Epithelial cell of proximal tubule (primary cell): ENCODE data around the gene MYBPC3. TPM values are rescaled to one million over a fixed set of nuclear protein-coding genes. Genes with fewer than 3 reads are reported as not detected.

Experiments
- DNase-seq: peaks from one replicate; pipeline ENCODE4 v3.0.0-alpha.2; 2011; ENCODE audit warnings: low read depth
- H3K4me3 ChIP-seq: 2 replicates; pipeline ENCODE4 v1.5.1; 2011; ENCODE audit warnings: low read depth, mild to moderate bottlenecking, low read length
- total RNA-seq: library from RNA; depleted of rRNA; stranded (reverse); fragments of >200 nt; gene quantifications from 2 replicates; pipeline ENCODE4 v1.2.3, GENCODE V29; 2015
- TF ChIP-seq, protein P1 (sequence below): conservative IDR thresholded peaks from 2 replicates; pipeline ENCODE4 v1.5.1; 2012; ENCODE audit warnings: low read depth, mild to moderate bottlenecking, low read length

MYBPC3 gene
- total RNA-seq, 1 donor from 2014 or later: not detected

DNA sequence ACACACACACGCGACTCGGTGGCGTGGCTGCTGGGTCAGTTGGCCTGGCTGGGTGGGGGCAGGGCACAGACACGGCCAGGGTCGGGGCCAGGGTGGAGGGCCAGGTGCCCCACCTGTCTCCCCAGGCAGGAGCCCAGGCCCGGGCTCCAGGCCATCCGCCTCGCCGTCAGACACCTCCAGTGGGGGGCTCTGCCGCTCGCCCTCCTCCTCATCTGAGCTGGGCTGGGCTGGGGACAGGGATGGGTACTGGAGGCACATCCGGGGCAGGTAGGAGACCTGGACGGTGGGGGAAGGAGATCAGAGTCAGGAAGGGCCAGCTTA lies 6.2 kb upstream of the MYBPC3 start:
- H3K4me3 ChIP-seq: no peak overlapping the region
- no peak for DNase-seq
- TF ChIP-seq, protein P1, sequence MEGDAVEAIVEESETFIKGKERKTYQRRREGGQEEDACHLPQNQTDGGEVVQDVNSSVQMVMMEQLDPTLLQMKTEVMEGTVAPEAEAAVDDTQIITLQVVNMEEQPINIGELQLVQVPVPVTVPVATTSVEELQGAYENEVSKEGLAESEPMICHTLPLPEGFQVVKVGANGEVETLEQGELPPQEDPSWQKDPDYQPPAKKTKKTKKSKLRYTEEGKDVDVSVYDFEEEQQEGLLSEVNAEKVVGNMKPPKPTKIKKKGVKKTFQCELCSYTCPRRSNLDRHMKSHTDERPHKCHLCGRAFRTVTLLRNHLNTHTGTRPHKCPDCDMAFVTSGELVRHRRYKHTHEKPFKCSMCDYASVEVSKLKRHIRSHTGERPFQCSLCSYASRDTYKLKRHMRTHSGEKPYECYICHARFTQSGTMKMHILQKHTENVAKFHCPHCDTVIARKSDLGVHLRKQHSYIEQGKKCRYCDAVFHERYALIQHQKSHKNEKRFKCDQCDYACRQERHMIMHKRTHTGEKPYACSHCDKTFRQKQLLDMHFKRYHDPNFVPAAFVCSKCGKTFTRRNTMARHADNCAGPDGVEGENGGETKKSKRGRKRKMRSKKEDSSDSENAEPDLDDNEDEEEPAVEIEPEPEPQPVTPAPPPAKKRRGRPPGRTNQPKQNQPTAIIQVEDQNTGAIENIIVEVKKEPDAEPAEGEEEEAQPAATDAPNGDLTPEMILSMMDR: no peak

DNA sequence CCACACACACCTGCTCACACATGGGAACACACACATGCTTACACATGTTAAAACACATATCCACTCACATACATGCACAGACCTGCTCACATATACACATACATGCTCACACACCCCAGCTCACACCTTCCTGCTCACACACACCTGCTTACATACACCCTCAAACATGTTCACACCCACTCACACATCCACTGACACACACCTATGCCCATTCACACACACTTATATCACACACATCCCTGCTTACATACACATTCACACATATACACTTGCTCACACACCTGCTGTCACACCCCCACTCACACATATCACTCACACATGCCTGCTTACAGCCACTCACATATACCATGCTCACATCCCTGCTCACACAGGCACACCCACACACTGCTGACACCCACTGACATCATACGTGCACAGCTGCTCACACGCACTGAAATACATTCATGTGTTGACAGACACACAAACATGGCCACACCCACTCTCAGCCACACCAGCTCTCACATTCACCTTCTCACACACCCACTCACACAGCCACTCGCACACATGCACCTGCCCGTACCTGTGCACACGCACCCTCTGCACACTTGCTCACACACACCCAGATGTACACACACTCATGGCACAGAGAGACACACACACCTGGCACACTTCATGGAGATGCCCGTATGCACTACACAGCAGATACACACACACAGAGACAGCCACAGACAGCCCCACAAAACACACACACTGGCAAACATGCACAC lies 5.7 kb upstream of the MYBPC3 start:
- H3K4me3 ChIP-seq: no peak overlapping the region
- TF ChIP-seq, protein P1: no peak
- DNase-seq: no peak

DNA sequence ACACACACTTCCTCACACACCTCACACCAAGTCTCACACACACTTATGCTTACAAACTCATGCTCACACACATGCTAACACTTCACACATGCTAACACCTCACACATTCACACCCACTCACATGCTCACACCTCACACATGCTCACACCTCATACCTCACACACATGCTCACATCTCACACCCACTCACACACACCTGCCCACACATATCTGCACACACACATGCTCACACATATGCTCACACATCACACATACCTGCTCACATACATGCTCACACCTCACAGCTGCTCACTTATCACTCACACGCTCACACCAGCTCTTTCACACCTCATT lies 4.5 kb upstream of the MYBPC3 start:
- TF ChIP-seq, protein P1: no peak
- H3K4me3 ChIP-seq: no peak overlapping the region
- DNase-seq: no peak

DNA sequence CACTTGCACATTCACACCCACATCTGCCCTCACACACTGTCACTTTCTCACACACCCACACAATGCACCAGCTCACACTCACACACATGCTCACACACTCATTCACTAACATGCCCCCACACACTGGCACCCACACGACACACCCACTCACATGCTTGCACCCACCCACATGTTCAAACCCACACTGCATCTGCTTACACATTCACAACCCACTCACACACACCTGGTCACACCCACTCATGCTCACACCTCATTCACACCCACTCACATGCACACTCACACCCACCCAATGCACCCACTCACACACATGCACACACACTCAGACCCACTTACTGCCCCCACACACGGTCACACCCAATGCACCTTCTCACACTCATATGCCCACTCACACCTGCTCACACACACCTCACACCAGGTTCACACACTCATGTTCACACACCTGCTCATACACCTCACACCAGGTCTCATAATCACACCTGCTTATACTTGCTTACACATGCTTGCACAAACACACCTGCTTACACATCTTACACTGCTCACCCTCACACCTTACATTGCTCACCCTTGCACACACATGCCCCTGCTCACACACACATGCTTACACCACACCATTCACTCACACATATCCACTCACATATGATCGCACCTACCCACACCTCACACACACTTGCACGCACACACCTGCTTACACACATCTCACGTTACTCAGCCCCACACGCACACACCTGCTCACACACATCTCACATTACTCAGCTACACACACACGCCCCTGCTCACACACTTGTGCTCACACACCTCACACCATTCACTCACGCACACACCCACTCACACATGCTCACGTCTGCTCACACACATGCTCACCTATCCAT lies 3.9 kb upstream of the MYBPC3 start:
- TF ChIP-seq, protein P1: no peak
- DNase-seq: no peak

DNA sequence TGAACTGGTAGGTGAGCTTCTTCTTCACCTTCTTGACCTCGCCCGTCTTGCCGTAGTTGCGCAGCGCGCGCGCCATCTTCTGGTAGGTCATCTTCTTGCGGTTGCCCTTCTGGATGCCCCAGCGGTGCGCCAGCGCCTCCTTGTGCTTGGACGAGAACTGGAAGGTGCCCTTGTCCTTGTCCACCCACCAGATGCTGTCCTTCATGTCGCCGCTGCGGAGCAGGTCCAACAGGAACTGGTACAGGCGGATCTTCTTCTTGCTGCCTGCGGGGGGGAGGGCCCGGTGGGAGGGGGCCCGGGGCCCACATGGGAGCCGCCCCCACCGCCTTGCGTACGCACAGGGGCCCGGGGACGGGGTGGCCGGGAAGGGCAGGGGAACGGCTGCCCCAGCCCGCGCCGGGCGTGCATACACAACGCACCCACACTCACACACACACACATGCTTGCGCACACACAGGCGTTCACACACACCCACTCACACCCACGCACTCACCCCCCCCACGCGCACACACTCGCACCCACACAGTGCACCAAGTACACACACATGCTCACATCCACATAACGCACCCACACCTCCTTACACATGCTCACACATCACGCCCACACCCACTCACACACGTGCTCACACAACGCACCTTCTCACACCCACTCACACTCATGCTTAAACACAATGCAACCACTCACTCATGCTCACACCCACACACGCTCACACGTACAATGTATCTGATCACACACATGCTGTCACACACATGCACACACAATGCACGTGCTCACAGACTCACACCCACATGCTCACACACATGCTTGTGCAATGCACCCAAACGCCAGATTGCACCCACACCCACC lies 3.0 kb upstream of the MYBPC3 start:
- TF ChIP-seq, protein P1: peak; percentile 90
- peak overlapping the region; percentile 57 for H3K4me3 ChIP-seq
- peak; percentile 38 for DNase-seq

More for the DNA sequence above, 3.9 kb upstream of the MYBPC3 start:
- no peak overlapping the region for H3K4me3 ChIP-seq

DNA sequence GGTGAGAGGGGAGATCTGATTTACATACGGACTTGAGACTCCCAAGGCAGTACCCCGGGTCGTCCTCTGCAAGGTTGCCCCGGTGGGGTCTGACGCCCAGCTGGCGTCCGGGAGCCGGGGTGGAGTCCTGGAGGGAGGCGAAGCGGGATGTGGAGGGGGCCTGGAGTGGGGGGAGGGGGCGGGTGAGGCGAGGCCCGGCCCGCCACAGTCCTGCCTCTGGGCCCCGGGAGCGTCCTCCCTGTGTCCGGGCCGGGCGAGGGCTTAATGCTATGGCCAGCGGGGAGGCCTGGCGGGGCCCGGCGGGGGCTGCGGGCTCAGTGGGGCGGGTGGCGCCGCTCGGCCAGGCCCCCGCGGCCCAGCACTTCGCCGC lies 2.4 kb upstream of the MYBPC3 start:
- peak overlapping the region; percentile 57 for H3K4me3 ChIP-seq
- TF ChIP-seq, protein P1: no peak
- no peak for DNase-seq
